H1 (cell line): Measurements from ENCODE around the gene PROCR. TPM values are rescaled to one million over a fixed set of nuclear protein-coding genes. Genes with fewer than 3 reads are reported as not detected.

ENCODE experiments used
- ATF3 ChIP-seq: IDR thresholded peaks from 2 replicates; pipeline ENCODE4 v1.6.1; 2011; ENCODE audit warnings: low read depth, mild to moderate bottlenecking, low read length; ENCODE audit not compliant: insufficient read depth
- BCL11A ChIP-seq, 2 experiments: IDR thresholded peaks; one replicate each; pipeline ENCODE4 v1.6.1; 2011; ENCODE audit warnings: low read depth in 2 of 2, low read length in 2 of 2, mild to moderate bottlenecking in 2 of 2
- EZH2 ChIP-seq: fragments of 200-600 bp; sonication (generic); IDR thresholded peaks from 2 replicates; pipeline ENCODE4 v1.7.1; 2012; ENCODE audit warnings: low read depth, mild to moderate bottlenecking, moderate library complexity, low read length, inconsistent platforms; ENCODE audit not compliant: severe bottlenecking
- YY1 ChIP-seq: IDR thresholded peaks from 2 replicates; pipeline ENCODE4 v1.6.1; 2011; ENCODE audit warnings: low read depth, mild to moderate bottlenecking, low read length
- polyA plus RNA-seq, 7 experiments: library from polyadenylated mRNA; depleted of rRNA in 3 of 7; stranded (reverse) in 5 of 7; unstranded in 2 of 7; fragments of >200 nt in 5 of 7; fragments of 200-250 nt in 2 of 7; gene quantifications; 1 replicate in 5 of 7; 2 replicates in 1 of 7; 4 replicates in 1 of 7; pipeline versions ENCODE4 v1.2.1 to v1.2.3, GENCODE V29; 2011 to 2013; ENCODE audit warnings: missing spikeins in 2 of 7, mixed read lengths in 2 of 7
- total RNA-seq: library from RNA; stranded (reverse); fragmentation: NEBNext Ultra II Directional; extraction: Animal tissue kit (Norgen Biotek cat#: 25700); gene quantifications from 2 replicates; pipeline ENCODE4 v1.2.1, GENCODE V29; 2021

The PROCR gene
- total and polyA plus RNA-seq, 2 of the 8 experiments (the other 6 are each of a cell fraction or from before 2014, with no cell fraction given) = 21.3 to 42.9 TPM

GRCh38 chr20:35134880-35135279 is 37.0 kb upstream of the PROCR start (continued):
- TF ChIP-seq ATF3 (no peak), YY1 (no peak), BCL11A (IDR thresholded peaks at IDR 0.05; ENCODE audit: low read depth in 2 of 2, low read length in 2 of 2) (no peak), EZH2 (no peak)
